A549 (cell line): ENCODE data around the gene C12orf42. TPM values are rescaled to one million over a fixed set of nuclear protein-coding genes. Genes with fewer than 3 reads are reported as not detected.

Experiments
- ATAC-seq, 2 experiments: fragments of 200-7000 bp in 1 of 2; fragments of >200 bp in 1 of 2; cut with Nextera tagmentation in 1 of 2; cut with Tn5 transposase in 1 of 2; 3 replicates each; pipeline versions ENCODE4 v1.8.0 to v1.9.1; 2018 to 2020; ENCODE audit warnings: mild to moderate bottlenecking in 1 of 2, moderate library complexity in 1 of 2
- CTCF ChIA-PET: fragments of 300-600 bp; sonication (Branson Sonifier 250); formaldehyde crosslinking; extraction: SDS; loops from one replicate; lab custom pipeline; 2021; ENCODE audit warnings: antibody characterized with exemption, inconsistent platforms; lab: Yijun Ruan, JAX
- POLR2A ChIA-PET: fragments of 350-600 bp; formaldehyde crosslinking; extraction: SDS; loops from one replicate; lab custom pipeline; 2021; ENCODE audit warnings: antibody characterized with exemption, inconsistent platforms; lab: Yijun Ruan, JAX
- DNase-seq, 2 experiments: peaks; one replicate each; pipeline versions ENCODE4 v3.0.0 to v3.0.0-alpha.2; 2011 to 2016; ENCODE audit warnings: low read depth in 1 of 2, low spot score in 1 of 2
- FAIRE-seq: peaks from 2 replicates; lab custom pipeline; 2011; peaks lifted over from hg19 to GRCh38; lab: Jason Lieb, UNC
- H3K27ac ChIP-seq, 2 experiments: fragments of >200 bp; sonication (Bioruptor Twin); formaldehyde crosslinking; 3 replicates each; pipeline ENCODE4 v1.5.1; 2016 to 2017
- H3K4me1 ChIP-seq: fragments of >200 bp; sonication (Bioruptor Twin); formaldehyde crosslinking; 3 replicates; pipeline ENCODE4 v1.6.1; 2016
- H3K4me2 ChIP-seq: fragments of >200 bp; sonication (Bioruptor Twin); formaldehyde crosslinking; 3 replicates; pipeline ENCODE4 v1.6.1; 2016
- H3K4me3 ChIP-seq: fragments of >200 bp; sonication (Bioruptor Twin); formaldehyde crosslinking; 3 replicates; pipeline ENCODE4 v1.5.1; 2016
- H3K9me3 ChIP-seq: fragments of >200 bp; sonication (Bioruptor Twin); formaldehyde crosslinking; 3 replicates; pipeline ENCODE4 v1.6.1; 2016
- CBX8 ChIP-seq: fragments of 200-600 bp; sonication (generic); IDR thresholded peaks from 2 replicates; pipeline ENCODE4 v1.6.1; 2016
- JUN ChIP-seq, 2 experiments: fragments of >200 bp; sonication (Bioruptor Twin); formaldehyde crosslinking; IDR thresholded peaks; 2 replicates in 1 of 2; 3 replicates in 1 of 2; pipeline ENCODE4 v1.6.1; 2016 to 2017
- JUNB ChIP-seq: fragments of >200 bp; sonication (Bioruptor Twin); formaldehyde crosslinking; IDR thresholded peaks from 2 replicates; pipeline ENCODE4 v1.6.1; 2016
- KDM1A ChIP-seq: fragments of 200-600 bp; sonication (generic); IDR thresholded peaks from 2 replicates; pipeline ENCODE4 v1.6.1; 2016; ENCODE audit warnings: low read depth, mild to moderate bottlenecking
- KDM5A ChIP-seq: fragments of 200-600 bp; sonication (generic); IDR thresholded peaks from 2 replicates; pipeline ENCODE4 v1.6.1; 2016; ENCODE audit warnings: antibody characterized with exemption, mild to moderate bottlenecking
- MAFK ChIP-seq: fragments of 450-650 bp; IDR thresholded peaks from 2 replicates; pipeline ENCODE4 v1.6.1; 2014; ENCODE audit not compliant: partially characterized antibody
- NFE2L2 ChIP-seq: fragments of 150-350 bp; conservative IDR thresholded peaks from 2 replicates; pipeline ENCODE4 v1.6.1; 2014; ENCODE audit warnings: low read length
- NPAS2 ChIP-seq: fragments of 250-450 bp; sonication (Bioruptor Pico); IDR thresholded peaks from 2 replicates; pipeline ENCODE4 v1.8.0; 2022; ENCODE audit warnings: mild to moderate bottlenecking, moderate library complexity, borderline replicate concordance
- WGBS: methylation state at CpG from one replicate; pipeline ENCODE4 v1.1.6; 2017; ENCODE audit errors: missing lambda C conversion rate; 5-methylcytosine and 5-hydroxymethylcytosine counted together
- polyA plus RNA-seq, 4 experiments: library from polyadenylated mRNA; depleted of rRNA in 3 of 4; stranded (reverse); fragments of >200 nt; fragmentation: RNase III in 1 of 4; extraction: RNeasy Plus Mini Kit Qiagen cat#74134 plus additional on column Dnase treatment in 1 of 4; gene quantifications; 2 replicates in 3 of 4; 3 replicates in 1 of 4; pipeline ENCODE4 v1.2.3, GENCODE V29; 2011 to 2017
- TF ChIP-seq, protein P1 (sequence below): fragments of >200 bp; sonication (Bioruptor Twin); formaldehyde crosslinking; IDR thresholded peaks from 3 replicates; pipeline ENCODE4 v1.6.1; 2016
- TF ChIP-seq, protein P2 (sequence below): fragments of 150-350 bp; IDR thresholded peaks from 2 replicates; pipeline ENCODE4 v1.6.1; 2014; ENCODE audit warnings: low read depth, mild to moderate bottlenecking, low read length
- TF ChIP-seq, protein P3 (sequence below): fragments of 250-450 bp; sonication (Bioruptor Pico); IDR thresholded peaks from 2 replicates; pipeline ENCODE4 v1.5.0; 2021; ENCODE audit warnings: mild to moderate bottlenecking, moderate library complexity, borderline replicate concordance

The C12orf42 gene
- polyA plus RNA-seq, 2 of the 4 experiments (the other 2 are of a cell fraction): not detected

DNA sequence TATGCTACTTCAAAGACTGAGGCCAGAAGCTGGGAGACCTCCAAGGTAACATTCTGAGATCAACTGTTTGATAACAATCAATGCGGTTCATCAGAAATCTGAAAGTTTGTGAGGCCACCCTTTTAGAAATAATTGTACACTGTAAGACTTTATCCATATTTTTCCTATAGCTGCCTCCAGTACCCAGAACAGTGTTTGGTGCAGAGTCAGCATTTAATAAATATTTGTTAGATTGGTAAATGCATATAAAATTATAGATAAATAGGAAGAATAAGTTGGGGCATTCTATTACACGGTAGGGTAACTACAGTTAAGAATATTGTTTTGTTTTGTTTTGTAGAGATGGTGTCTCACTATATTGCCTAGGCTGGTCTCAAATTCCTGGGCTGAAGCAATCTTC lies 141.4 kb downstream of the C12orf42 start:
- no peak overlapping the region for H3K4me3 ChIP-seq
- H3K9me3 ChIP-seq: no peaks in the 10 kb centered on the region
- H3K27ac ChIP-seq: no peak overlapping the region
- CTCF ChIA-PET: no interaction called here
- DNase-seq (no peak), ATAC-seq (no peak), FAIRE-seq (no peak)
- POLR2A ChIA-PET: no interaction called here
- H3K4me1 ChIP-seq: no peaks in the 10 kb centered on the region
- H3K4me2 ChIP-seq: no peak overlapping the region
- WGBS: 42% methylated on average over 2 of the region's 2 CpGs
- TF ChIP-seq NPAS2 (CRISPR knock-in tag) (no peak), MAFK (peak; percentile 74)
- TF ChIP-seq, all 56 proteins: peak for 1

DNA sequence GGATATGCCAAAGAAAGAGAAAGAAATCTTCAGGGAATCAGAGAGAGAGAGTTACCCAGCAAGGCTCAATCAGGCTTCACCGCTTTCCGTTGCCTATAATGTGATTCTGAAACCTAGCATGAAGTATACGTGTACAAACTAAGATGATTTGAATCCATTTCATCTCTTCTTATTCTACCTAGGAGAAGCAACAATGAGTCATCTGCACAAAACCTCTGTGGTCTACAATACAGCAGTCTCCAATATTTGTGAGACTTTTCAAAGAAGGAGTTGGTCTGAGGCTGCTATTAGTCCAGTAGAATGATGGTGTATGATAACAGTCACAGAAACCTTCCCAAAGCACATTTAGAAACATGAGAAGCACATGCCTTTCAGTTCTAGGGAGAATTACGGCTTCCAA lies 141.9 kb downstream of the C12orf42 start:
- ATAC-seq: no peak
- Histone ChIP-seq H3K4me2 (no peak overlapping the region), H3K27ac (no peak overlapping the region), H3K4me1 (no peaks in the 10 kb centered on the region), H3K4me3 (no peak overlapping the region), H3K9me3 (no peaks in the 10 kb centered on the region)
- WGBS: 35% methylated on average over 4 of the region's 4 CpGs
- TF ChIP-seq JUNB (no peak), JUN (IDR thresholded peaks at IDR 0.05) (no peak), KDM1A (no peak), CBX8 (no peak)
- TF ChIP-seq, protein P1, sequence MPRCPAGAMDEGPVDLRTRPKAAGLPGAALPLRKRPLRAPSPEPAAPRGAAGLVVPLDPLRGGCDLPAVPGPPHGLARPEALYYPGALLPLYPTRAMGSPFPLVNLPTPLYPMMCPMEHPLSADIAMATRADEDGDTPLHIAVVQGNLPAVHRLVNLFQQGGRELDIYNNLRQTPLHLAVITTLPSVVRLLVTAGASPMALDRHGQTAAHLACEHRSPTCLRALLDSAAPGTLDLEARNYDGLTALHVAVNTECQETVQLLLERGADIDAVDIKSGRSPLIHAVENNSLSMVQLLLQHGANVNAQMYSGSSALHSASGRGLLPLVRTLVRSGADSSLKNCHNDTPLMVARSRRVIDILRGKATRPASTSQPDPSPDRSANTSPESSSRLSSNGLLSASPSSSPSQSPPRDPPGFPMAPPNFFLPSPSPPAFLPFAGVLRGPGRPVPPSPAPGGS: no peak
- POLR2A ChIA-PET: no interaction called here
- CTCF ChIA-PET: no interaction called here
- DNase-seq: no peak
- FAIRE-seq: no peak

DNA sequence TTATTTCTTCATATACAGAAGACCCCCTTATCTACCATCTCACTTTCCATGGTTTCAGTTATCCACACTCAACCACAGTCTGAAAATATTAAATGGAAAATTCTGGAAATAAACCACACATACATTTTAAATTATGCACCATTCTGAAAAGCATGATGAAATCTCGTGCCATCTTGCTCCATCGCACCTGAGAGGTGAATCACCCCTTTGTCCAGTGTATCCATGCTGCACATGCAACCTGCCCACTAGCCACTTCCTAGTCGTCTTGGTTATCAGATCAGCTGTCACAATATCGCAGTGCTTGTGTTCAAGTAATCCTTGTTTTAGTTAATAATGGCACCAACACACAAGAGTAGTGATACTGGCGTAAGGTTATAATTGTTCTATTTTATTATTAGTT lies 145.7 kb downstream of the C12orf42 start:
- ATAC-seq (no peak), DNase-seq (no peak), FAIRE-seq (no peak)
- Histone ChIP-seq H3K4me3 (no peak overlapping the region), H3K4me1 (no peaks in the 10 kb centered on the region), H3K9me3 (no peaks in the 10 kb centered on the region), H3K4me2 (no peak overlapping the region), H3K27ac (no peak overlapping the region)
- 27% methylated on average over 5 of the region's 5 CpGs for WGBS
- POLR2A ChIA-PET: no interaction called here
- CTCF ChIA-PET: no interaction called here
- TF ChIP-seq, protein P2, sequence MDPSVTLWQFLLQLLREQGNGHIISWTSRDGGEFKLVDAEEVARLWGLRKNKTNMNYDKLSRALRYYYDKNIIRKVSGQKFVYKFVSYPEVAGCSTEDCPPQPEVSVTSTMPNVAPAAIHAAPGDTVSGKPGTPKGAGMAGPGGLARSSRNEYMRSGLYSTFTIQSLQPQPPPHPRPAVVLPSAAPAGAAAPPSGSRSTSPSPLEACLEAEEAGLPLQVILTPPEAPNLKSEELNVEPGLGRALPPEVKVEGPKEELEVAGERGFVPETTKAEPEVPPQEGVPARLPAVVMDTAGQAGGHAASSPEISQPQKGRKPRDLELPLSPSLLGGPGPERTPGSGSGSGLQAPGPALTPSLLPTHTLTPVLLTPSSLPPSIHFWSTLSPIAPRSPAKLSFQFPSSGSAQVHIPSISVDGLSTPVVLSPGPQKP: no peak
- no peak for TF ChIP-seq KDM5A
- no peak for TF ChIP-seq JUN (IDR thresholded peaks at IDR 0.05)

DNA sequence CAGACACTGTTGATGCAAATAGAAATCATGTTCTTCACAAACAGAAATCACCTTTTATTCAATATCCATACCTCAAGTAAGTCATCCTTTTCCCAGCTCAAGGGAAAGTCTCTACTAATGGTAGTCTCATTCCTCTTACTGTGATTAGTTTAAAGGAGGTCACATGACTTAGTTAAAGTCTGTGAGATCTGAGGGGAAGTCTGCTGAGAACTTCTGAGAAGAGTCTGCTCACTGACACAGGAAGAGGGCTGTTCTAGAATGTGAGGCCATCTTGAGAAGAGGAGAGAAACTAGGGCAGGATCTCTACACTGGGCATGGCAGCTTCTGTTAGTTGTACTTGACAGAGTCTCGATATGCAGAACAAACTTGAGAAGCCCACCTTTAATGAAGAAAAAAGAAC lies 146.8 kb downstream of the C12orf42 start:
- Histone ChIP-seq H3K4me3 (no peak overlapping the region), H3K4me1 (no peaks in the 10 kb centered on the region), H3K4me2 (no peak overlapping the region), H3K27ac (no peak overlapping the region)
- ATAC-seq (no peak), FAIRE-seq (no peak), DNase-seq (no peak)
- WGBS: 7% methylated on average over 1 of the region's 1 CpG
- TF ChIP-seq, protein P1: no peak
- TF ChIP-seq, protein P3, sequence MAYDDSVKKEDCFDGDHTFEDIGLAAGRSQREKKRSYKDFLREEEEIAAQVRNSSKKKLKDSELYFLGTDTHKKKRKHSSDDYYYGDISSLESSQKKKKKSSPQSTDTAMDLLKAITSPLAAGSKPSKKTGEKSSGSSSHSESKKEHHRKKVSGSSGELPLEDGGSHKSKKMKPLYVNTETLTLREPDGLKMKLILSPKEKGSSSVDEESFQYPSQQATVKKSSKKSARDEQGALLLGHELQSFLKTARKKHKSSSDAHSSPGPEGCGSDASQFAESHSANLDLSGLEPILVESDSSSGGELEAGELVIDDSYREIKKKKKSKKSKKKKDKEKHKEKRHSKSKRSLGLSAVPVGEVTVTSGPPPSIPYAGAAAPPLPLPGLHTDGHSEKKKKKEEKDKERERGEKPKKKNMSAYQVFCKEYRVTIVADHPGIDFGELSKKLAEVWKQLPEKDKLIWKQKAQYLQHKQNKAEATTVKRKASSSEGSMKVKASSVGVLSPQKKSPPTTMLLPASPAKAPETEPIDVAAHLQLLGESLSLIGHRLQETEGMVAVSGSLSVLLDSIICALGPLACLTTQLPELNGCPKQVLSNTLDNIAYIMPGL (CRISPR knock-in tag): no peak
- TF ChIP-seq NFE2L2: no peak
- TF ChIP-seq, all 56 proteins: peak for 0
- ChIA-PET CTCF (no interaction called here), POLR2A (no interaction called here)
- H3K9me3 ChIP-seq: no peaks in the 10 kb centered on the region
